NOMO-1 treated with dmso at 0.1 percent for 144 hours (cell line): ENCODE data around the gene PLXNA1.

Source experiments
- DNase-seq: peaks from one replicate; lab custom pipeline; 2025; ENCODE audit not compliant: unreplicated experiment; lab: John Stamatoyannopoulos, UW

PLXNA1 gene

DNA sequence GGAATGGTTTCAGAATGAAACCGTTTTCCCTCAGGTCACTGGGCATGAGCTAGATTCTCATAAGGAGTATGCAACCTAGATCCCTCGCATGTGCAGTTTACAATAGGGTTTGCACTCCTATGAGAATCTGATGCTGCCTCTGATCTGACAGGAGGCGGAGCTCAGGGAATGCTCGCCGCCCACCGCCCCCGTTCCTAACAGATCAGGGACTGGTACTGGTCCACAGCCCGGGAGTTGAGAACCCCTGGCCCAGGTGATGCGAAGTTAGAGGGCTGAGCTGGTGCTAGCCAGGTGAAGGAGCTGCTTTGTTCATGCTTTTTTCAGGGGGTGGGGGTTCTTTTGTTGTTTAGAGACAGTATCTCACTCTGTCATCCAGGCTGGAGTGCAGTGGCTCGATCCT lies 15.5 kb upstream of the PLXNA1 start:
- no peak for DNase-seq

DNA sequence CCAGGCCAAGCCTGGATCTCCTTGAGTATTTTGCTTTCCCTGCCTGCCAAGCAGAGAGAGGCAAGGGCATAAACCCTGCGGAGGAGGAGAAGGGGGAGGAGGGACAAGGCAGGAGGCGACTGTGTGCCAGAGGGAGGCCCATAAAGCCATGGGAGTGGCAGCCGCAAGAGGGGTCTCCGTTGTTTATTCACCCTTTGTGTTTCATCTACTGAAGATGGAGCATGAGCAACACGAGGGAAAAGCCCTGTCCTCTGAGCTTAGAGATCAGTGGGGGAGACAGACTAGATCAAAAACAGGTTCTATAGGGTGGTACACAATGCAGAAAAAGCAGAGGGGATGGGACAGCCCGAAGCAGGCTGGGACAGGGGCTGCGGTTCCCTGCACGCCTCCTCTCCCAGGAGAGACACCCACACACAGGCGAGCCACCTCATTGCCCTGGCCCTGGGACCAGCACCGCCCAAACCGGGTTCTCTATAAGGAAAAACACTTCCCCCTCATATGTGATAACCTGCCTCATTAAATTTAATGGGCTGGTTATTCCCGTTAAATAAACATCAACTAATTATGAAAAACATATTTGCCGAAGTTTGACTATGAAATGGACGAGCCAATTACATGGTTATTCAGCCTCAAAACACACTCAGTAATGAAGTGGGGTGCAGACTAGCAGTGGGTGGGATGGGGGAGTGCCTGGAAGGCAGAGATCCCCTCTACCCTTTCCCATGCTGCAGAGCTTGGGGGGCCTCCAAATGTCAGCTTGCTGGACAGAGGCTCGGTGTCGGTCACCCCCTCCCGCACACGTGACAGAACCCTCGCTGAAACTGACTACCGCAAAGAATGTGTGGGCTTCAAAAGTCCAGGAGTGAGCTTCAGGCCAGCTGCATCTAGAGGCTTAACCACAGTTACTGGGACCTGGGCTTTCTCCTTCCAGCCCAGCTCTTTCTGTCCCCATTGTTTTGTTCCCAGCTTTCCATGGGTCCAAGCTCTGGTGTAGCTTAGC lies 14.2 kb upstream of the PLXNA1 start:
- no peak for DNase-seq

DNA sequence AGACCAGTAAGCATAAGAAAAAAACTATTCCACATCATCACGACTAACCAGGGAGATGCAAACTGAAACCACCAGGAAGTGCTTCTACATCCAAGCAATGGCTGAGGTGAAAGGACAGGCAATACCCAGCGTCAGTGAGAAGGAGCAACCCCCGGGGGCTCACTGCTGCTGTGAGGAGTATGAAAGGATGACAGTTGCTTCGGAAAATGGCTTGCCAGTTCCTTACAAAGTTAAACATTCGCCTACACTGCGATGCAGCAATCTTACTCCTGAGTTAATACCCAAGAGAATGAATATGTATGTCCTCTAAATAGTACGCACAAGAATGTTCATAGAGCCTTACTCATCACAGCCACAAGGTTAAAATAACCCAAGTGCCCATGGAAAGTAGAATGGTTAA lies 13.3 kb upstream of the PLXNA1 start:
- no peak for DNase-seq

DNA sequence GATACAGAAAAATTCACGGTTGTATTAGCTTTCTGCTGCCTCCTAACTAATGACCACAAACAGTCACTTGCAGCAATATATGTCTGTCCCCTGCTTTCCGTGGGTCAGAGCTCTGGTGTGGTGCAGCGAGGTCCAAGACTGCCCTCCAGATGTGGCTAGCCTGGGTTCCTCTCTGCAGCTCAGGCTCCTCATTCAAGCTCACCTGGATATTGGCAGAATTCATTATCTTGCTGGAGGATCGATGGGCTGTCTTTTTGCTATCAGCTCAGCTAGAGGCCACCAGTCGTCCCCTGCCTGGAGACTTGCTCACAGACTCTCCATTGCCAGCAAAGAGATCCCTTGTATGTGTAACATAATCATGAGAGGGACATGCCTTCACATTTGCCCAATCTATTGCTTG lies 12.8 kb upstream of the PLXNA1 start:
- no peak for DNase-seq

DNA sequence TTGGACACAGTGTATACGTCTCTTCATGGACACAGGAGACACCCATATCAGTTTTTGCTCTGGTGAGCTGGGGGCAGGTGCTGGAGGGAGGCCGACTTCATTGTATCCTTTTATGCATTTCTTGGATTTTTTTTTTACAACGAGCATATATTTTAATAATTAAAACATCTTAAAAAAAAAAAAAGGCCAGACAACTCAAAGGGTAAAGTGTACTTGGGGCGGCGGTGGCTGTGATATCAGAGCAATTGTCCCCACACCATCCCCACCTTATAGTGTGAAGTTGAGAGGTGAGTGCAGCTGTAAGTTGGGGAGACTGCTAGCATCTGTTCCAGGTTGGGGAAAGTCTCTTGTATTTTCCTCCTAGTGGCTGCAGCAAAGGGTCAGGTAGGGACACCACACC lies 12.0 kb upstream of the PLXNA1 start:
- no peak for DNase-seq

DNA sequence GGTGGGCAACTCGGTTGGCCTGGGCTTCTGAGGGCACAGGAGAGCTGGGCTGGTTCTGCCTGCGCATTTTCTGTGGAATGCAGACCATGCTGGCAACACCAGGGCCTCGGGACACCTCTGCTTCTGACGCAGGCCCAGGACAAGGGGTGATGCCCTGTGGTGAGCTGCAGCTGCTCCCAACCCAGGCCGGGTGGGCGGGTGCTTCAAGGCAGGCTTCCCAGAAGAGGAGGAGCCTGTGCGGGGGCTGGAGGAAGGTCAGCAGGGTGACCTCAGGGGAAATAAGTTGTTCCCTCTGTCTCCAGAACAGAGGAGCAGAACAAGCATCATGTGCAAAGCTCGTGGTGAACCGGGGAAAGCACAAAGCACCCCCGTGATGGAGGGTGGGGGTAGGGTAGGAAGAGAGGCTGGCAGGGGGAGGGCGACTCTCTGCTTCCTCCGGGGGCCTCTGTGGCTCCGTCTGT lies 11.0 kb upstream of the PLXNA1 start:
- DNase-seq = no peak

DNA sequence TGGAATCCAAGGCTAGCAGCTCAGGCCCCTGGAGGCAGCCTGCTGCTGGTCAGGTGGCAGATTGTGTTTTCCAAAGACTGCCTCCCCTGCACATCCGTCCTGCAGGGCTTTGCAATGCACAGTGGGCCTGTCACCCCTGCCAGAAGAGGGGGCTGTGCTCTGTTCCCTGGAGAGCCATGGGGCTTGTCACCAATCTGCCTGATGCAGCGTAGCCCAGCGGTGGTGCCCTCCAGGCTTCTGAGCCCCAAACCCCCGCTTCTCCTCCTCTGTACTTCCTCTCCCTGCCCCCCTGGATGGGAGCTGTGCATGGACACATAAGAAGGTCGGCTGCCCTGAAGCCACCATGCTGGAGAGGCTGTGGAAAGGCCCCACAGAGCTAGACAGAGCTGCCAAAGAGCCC lies 10.0 kb upstream of the PLXNA1 start:
- no peak for DNase-seq

DNA sequence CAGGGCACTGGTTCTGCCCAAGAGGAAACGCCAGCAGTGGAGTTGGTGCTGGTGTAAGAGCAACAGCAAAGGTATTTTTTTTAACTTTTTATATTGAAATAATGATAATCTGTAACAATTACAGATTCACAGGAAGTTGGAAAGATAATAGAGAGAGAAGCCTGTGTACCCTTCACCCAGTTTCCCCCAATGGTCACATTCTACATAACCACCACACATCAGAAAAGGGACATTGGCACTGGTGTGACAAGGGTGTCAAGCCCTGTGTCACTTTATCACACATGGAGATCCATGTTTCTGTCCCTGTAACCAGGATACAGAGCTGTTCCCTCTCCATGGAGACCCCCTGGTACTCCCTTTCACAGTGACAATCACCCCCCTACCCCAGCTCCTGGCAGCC lies 9.1 kb upstream of the PLXNA1 start:
- DNase-seq = no peak

DNA sequence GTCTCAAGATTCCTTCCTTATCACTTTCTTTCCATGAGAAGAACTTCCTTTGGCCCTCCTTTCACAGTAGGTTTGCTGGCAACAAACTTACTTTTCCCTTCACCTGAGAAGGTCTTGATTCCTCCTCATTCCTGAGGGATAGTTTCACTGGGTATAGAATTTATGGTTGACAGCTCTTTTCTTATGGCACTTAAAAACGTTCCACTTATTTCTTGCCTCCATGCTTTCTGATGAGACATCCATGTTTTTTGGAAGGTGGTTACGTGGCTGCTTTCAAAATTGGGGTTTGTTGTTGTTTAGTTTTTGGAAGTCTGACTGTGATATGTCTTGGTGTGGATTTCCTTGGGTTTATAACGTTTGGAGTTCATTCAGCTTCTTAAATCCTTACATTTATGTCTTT lies 8.2 kb upstream of the PLXNA1 start:
- DNase-seq = no peak

DNA sequence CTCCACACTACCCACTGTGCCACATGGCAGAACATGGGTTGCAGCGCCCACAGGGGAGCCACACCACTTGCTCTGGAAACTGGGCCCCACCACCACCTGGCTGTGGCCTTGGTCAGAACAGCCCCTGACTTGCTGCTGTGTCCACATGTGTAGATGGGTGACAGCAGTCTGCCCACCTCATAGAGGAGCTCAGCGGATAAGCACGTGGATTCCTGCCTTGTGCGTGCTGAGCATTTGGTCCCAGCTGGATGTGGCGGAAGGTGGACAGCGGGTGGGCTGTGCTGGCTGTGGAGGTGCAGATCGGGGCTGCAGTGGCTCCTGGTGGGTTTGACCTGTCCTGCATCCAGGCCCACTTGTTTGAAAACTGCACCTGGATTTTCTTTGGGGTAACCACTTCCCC lies 6.0 kb upstream of the PLXNA1 start:
- no peak for DNase-seq

DNA sequence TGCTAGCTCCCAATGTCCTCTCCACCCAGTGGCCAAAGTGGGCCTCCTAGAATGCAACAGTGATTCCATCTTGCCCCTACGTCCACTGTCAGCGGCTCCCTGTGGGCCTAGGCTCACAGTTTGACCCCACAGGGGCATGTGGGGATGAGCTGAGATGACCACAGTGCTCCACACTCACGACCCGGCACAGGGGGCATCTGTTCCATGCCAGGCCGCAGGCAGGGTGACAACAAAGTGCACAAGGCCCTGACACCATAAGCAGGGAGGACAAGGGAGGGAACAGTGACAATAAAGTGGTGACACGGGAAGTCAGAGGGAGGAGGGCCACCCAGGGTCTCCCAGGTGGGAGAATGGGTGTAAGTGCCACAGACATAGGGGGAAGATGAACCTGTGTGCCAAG lies 5.1 kb upstream of the PLXNA1 start:
- DNase-seq = no peak

DNA sequence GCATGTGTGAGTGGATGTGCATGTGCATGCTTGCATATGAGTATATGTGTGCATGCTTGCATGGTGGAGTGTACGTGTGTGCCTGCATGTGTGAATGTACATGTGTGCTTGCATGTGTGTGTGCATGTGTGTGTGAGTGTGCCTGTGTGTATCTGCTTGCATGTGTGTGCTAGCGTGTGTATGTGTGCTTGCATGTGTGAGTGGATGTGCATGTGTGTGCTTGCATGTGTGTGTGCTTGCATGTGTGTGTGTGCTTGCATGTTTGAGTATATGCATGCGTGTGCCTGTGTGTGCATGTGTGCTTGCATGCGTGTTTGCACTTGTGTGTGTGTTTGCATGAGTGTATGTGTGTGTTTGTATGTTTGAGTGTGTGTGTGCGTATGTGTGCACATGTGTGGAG lies 4.6 kb upstream of the PLXNA1 start:
- no peak for DNase-seq

DNA sequence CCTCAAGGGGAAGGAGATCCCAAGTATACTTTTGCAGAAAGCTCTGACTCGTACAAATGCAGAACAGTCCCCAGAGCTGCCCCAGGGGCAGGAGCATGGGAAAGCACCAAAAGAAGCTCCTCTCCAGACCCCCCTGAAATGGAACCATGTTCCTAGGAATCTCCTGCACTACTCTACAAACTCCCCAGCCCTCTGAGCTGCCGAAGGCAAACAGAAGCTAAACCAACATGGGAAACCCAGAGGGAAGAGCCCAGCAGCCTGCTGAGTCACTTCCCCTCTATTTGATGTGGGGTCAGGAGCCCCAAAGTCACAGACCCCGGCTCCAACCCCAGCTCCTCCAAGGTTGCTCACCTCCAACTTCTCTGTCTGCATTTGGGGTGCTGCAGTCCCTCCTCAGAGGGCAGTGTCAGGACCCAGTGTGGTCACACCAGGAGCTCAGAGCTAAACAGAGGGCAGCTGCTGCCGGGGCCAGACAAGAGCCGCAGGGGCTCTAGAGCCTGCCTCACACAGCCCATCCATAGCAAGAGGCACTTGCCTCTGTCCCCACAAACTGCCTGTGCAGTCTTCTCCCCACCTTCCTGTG lies 3.8 kb upstream of the PLXNA1 start:
- no peak for DNase-seq

DNA sequence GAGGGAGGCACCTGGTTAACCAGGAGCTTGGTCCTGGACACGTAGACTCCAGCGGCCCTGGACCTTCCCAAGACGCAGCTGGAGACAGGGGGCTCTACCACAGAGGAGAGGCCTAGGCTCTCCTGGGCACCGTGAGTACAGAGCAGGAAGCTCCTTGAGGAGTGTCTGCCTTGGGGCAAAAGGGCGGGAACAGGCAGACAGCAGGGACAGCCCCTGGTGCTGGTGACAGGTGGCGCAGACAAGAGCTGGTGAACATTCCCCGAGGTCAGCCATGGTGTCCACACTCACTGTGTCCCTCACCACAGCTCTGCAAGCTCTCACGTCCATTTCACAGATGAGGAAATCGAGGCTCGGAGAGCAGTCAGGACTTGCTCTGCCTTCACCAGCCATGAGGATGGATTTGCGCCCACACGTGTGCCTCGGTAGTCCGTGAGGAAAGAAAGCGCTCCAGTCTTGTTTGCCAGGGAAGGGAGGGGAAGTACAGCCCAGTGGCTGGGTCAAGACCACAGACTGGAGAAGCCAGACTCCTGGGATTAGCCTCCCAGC lies 2.6 kb upstream of the PLXNA1 start:
- no peak for DNase-seq

DNA sequence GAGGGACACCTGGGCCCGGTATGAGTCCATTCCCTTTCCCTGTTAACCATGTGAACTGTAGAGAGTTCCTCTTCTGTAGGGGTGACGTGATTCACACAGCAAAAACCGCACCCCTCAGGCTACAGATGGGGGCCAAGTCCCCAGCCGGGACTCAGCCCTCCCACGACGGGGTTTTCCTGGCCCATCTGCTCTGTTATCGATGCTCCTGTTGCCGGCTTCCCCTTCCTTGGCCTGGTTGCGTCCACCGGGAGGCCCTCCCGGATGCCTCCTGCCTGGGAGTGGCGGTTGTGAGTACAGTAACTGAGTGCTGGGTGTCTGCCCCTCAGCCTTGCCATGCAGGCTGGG lies 817 bp upstream of the PLXNA1 start:
- peak; percentile 49 for DNase-seq

DNA sequence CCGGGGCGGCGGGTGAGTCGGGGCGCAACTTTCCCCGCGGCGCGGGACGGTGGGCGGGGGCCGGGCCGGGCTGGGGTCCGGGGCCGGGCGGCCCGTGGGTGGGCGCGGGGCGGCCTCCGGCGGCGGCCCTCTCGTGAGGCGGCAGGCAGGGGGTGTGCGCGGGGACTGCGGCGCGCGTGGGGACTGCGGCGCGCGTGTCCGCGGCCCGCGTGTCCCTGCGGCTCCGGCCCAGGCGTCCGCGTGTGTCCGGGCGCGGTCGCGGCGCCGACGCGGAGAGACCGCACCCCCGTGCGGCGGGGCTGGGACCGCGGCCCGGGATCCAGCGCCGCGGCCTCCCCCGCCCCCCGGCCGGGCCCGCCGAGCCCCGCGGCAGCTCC lies 349 bp downstream of the PLXNA1 start:
- no peak for DNase-seq

DNA sequence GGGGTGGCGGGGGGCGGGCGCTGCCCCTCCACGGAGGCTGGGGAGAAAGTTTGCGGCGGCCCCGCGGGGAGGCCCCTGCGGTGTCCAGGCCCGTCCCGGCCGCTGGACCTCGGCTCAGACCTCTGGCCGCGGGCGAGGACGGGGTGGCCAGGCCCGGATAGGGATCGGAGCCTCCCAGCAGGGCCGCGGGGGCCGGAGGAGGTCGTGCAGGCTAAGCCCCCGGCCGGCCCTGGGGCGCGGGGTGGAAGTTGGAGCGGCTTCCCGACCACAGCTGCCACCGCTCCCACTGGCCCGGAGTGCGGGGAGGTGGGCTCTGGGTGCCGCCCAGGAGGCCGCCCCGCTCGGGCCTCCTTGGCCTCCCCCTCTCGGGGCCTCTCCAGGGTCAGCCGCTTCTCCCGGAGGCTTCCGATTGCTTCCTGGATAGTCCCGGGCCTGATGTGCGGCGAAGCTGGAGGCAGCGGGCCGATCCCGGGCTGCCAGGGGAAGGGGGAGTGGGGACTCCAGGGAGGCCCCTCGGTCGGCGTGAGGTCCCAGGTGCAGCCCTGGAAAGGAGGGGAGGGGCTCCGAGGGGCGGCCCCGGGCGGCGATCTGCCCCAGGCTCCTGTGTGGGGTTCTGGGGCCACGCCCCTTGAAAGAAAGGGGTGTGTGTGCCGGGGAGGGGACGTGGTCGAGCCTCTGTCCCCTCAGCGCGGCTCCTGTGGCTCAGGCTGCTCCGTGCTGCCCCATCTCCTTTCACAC lies 907 bp downstream of the PLXNA1 start:
- DNase-seq = no peak

DNA sequence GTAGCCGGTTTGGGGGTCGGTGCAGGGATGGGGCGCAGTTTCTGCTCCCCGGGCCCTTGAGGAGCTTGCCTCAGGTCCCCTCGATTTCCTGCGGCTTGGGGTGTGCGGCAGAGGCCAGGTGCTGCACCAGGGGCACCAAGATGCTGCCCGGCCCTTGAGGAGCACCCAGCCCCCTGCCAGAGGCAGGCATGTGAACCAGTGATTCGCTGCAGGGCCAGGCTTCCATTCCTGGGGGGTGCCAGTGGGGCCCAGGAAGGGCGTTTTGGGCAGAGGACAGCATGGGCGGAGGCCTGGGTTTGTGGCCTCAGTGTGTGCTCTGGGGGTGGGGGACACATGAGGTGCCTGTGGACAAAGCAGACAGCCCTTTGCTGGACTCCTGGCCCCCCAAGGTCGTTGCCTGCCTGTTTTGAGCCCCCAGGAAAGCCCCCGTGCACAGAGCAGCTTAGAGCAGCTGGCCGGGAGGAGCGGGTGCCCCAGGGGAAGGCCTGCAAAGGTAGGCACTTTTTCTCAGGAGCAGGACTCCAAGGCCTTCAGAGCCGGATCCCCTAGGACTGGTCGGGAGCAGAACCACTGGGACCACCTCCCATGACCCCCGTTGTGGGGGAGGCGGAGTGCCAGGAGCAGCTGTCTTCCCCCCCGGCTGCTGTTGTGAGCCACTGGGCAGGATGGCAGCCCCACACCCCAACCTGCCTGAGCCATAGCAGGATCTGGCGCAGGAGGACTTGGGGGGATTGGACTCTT lies 1.6 kb downstream of the PLXNA1 start:
- DNase-seq = no peak

DNA sequence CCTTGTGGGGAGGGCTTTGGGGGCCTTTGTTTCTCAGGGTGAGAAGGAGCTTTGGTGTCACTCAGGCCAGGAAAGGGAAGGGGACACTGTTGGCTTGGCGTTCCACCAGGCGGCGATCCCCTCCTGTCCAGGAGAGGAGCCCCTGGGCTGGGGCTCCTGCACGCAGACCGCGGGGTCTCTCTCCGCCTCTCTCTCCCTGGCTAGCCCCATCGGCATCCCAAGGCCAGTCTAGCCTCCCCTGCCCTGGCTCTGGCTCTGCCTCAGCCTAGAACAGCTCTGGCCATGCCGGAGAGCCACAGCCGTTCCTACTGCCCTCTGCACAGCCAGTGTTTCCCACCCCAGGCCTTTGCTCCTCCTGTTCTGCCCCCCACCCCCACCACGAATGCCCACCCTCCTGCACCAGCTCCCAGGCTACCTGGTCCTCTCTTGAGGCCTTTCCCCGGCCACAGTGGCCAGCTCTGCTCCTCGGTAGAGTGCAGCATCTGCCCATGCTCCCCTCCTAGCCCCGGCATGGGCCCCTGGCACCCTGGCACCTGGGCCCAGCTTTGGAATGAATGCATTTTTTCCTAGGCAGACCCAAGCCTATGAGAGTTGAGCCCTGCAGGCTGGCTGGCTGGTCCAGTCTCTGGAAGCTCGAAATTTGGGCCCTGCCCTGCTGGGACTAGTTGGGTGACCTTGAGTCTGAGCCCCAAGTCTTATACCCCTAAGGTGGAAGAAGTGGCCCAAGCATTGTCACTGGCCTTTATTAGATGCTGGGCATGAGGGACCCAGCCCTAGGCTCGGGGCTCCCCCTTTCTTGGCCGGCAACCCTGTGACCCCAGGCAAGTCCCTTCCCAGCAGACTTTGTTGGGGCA lies 2.4 kb downstream of the PLXNA1 start:
- no peak for DNase-seq

DNA sequence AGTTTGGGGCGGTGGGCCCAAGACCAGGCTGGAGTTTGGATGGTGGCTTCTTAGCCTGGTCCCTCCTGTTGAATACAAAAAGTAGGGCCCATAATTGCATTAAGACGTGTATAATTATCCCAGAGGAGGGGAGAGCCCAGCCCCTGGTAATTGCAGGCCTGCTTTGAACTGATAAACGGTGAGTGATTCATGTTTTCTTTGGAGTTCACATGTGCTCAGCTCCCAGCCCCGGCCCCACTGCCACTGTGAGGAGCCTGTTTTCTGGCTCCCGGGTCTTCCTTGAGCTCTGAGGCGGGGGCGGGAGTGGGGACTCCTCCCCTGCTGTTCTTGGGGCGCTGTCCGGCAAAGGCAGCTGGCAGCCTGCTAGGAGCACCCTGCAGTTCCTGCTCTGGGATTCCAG lies 3.1 kb downstream of the PLXNA1 start:
- no peak for DNase-seq
